Glomerular visceral epithelial cell (primary cell): ENCODE results near the gene FHIP2A.
A peak's percentile ranks its signal among the peaks of the same experiment; 100 is the strongest.
"Not testable (repeated sequence)": the region's sequence is repeated elsewhere in the genome, so short reads cannot be mapped to it uniquely, and the experiment has no call there.

Source experiments
- DNase-seq: peaks from one replicate; pipeline ENCODE4 v3.0.0-alpha.2; 2016; ENCODE audit errors: extremely low spot score

FHIP2A gene

GRCh38 chr10:114819322-114819721 lies 2.3 kb upstream of the FHIP2A start:
- no peak for DNase-seq

- peak; percentile 56 for DNase-seq
Measured at GRCh38 chr10:114821915-114822443, 399 bp downstream of the FHIP2A start.

GRCh38 chr10:114822444-114823076 lies 980 bp downstream of the FHIP2A start:
- peak; percentile 32 for DNase-seq

- DNase-seq: no peak
Measured at GRCh38 chr10:114823077-114823463, 1.5 kb downstream of the FHIP2A start.

- no peak for DNase-seq
Measured at GRCh38 chr10:114824391-114824790, 2.8 kb downstream of the FHIP2A start.

- DNase-seq: peak; percentile 70
Measured at GRCh38 chr10:114825513-114826253, 4.1 kb downstream of the FHIP2A start.

- no peak for DNase-seq
Measured at GRCh38 chr10:114829160-114829909, 7.8 kb downstream of the FHIP2A start.

GRCh38 chr10:114831186-114831867 lies 9.7 kb downstream of the FHIP2A start:
- DNase-seq: no peak

GRCh38 chr10:114837690-114838089 lies 16.1 kb downstream of the FHIP2A start:
- DNase-seq: no peak

GRCh38 chr10:114839901-114840300 lies 18.3 kb downstream of the FHIP2A start:
- DNase-seq: no peak

GRCh38 chr10:114845978-114846693 lies 24.6 kb downstream of the FHIP2A start:
- DNase-seq: no peak

GRCh38 chr10:114847517-114847916 lies 25.9 kb downstream of the FHIP2A start:
- not testable (repeated sequence) for DNase-seq

- DNase-seq: no peak
Measured at GRCh38 chr10:114849674-114850073, 28.1 kb downstream of the FHIP2A start.

GRCh38 chr10:114850126-114850525 lies 28.5 kb downstream of the FHIP2A start:
- no peak for DNase-seq

- no peak for DNase-seq
Measured at GRCh38 chr10:114851336-114851735, 29.8 kb downstream of the FHIP2A start.

- no peak for DNase-seq
Measured at GRCh38 chr10:114852197-114852596, 30.6 kb downstream of the FHIP2A start.

GRCh38 chr10:114854906-114855305 lies 33.3 kb downstream of the FHIP2A start:
- no peak for DNase-seq

GRCh38 chr10:114855776-114856543 lies 34.4 kb downstream of the FHIP2A start:
- DNase-seq: peak; percentile 46

GRCh38 chr10:114856544-114857287 lies 35.1 kb downstream of the FHIP2A start:
- DNase-seq: peak; percentile 76

- DNase-seq: peak; percentile 61
Measured at GRCh38 chr10:114857288-114857565, 35.6 kb downstream of the FHIP2A start.
